Loucy (cell line): ENCODE data around the gene DYNC1H1.

Source experiments
- EZH2phosphoT487 ChIP-seq: fragments of 200-600 bp; IDR thresholded peaks from 2 replicates; pipeline ENCODE4 v1.6.1; 2018; ENCODE audit warnings: antibody characterized with exemption, mild to moderate bottlenecking, moderate library complexity, borderline replicate concordance
- TF ChIP-seq, protein P1 (sequence below): fragments of 200-600 bp; sonication (generic); conservative IDR thresholded peaks from 2 replicates; pipeline ENCODE4 v1.5.1; 2014; ENCODE audit warnings: mild to moderate bottlenecking, antibody characterized with exemption, low read length

DNA sequence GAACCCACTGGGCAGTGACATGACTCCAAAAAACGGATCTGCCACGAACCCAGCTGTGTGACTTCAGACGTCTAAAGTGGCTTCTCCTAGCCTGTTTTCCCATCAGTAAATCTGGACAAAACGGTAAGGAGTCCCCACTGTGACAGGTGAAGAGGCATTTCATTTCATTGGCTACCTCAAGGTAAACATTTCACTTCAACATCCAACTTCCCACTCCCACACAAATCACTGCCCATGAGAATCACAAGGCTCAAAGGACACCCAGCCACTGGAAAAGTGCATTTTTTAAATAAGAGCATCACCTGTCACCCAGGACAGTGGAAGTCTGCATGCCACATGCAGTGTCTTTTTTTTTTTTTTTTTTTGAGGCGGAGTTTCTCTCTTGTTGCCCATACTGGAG, 94.6 kb downstream of the DYNC1H1 start:
- TF ChIP-seq EZH2phosphoT487: no peak
- TF ChIP-seq, protein P1, sequence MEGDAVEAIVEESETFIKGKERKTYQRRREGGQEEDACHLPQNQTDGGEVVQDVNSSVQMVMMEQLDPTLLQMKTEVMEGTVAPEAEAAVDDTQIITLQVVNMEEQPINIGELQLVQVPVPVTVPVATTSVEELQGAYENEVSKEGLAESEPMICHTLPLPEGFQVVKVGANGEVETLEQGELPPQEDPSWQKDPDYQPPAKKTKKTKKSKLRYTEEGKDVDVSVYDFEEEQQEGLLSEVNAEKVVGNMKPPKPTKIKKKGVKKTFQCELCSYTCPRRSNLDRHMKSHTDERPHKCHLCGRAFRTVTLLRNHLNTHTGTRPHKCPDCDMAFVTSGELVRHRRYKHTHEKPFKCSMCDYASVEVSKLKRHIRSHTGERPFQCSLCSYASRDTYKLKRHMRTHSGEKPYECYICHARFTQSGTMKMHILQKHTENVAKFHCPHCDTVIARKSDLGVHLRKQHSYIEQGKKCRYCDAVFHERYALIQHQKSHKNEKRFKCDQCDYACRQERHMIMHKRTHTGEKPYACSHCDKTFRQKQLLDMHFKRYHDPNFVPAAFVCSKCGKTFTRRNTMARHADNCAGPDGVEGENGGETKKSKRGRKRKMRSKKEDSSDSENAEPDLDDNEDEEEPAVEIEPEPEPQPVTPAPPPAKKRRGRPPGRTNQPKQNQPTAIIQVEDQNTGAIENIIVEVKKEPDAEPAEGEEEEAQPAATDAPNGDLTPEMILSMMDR: no peak
